ENCODE data around the gene ADGRG6. TPM values are rescaled to one million over a fixed set of nuclear protein-coding genes. Genes with fewer than 3 reads are reported as not detected.

The ADGRG6 gene
- total RNA-seq, 1 donor from 2014 or later, result 39.1 TPM

DNA sequence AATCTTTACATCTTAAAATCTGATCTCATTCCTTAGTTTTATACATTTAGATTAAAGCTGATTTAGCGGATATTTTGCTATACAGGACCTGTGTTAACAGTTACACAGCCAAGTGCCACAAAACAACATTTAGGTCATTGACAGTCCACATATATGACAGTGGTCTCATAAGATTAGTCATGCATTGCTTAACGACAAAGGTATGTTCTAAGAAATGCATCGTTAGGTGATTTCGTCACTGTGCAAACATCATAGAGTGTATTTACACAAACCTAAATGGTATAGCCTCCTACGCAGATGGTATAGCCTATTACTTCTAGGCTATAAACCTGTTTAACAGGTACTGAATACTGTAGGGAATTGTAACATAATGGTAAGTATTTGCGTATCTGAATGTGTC, 21.6 kb downstream of the ADGRG6 start:
- Histone ChIP-seq H3K4me3 (ENCODE audit: low read depth, low read length) (no peak overlapping the region), H3K27me3 (ENCODE audit: control insufficient read depth, insufficient read depth, low read length) (no peaks in the 10 kb centered on the region), H3K36me3 (ENCODE audit: control insufficient read depth, insufficient read depth, low read length) (no peaks in the 10 kb centered on the region)
- DNase-seq (ENCODE audit: low read depth), result no peak
- TF ChIP-seq, protein P1, sequence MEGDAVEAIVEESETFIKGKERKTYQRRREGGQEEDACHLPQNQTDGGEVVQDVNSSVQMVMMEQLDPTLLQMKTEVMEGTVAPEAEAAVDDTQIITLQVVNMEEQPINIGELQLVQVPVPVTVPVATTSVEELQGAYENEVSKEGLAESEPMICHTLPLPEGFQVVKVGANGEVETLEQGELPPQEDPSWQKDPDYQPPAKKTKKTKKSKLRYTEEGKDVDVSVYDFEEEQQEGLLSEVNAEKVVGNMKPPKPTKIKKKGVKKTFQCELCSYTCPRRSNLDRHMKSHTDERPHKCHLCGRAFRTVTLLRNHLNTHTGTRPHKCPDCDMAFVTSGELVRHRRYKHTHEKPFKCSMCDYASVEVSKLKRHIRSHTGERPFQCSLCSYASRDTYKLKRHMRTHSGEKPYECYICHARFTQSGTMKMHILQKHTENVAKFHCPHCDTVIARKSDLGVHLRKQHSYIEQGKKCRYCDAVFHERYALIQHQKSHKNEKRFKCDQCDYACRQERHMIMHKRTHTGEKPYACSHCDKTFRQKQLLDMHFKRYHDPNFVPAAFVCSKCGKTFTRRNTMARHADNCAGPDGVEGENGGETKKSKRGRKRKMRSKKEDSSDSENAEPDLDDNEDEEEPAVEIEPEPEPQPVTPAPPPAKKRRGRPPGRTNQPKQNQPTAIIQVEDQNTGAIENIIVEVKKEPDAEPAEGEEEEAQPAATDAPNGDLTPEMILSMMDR (IDR thresholded peaks at IDR 0.05; ENCODE audit: insufficient read depth, low read length, poor library complexity, severe bottlenecking), result no peak

- Histone ChIP-seq H3K4me3 (ENCODE audit: low read depth, low read length) (no peak overlapping the region), H3K27me3 (ENCODE audit: control insufficient read depth, insufficient read depth, low read length) (no peaks in the 10 kb centered on the region), H3K36me3 (ENCODE audit: control insufficient read depth, insufficient read depth, low read length) (no peaks in the 10 kb centered on the region)
- TF ChIP-seq, protein P1 (IDR thresholded peaks at IDR 0.05; ENCODE audit: insufficient read depth, low read length, poor library complexity, severe bottlenecking), result no peak
- DNase-seq (ENCODE audit: low read depth), result no peak
Measured at GRCh38 chr6:142324111-142324510, 22.3 kb downstream of the ADGRG6 start.

- no peak for DNase-seq (ENCODE audit: low read depth)
- no peak overlapping the region for H3K4me3 ChIP-seq (ENCODE audit: low read depth, low read length)
- TF ChIP-seq, protein P1 (IDR thresholded peaks at IDR 0.05; ENCODE audit: insufficient read depth, low read length, poor library complexity, severe bottlenecking), result no peak
Measured at GRCh38 chr6:142325111-142325510, 23.3 kb downstream of the ADGRG6 start.

GRCh38 chr6:142326540-142326939, 24.7 kb downstream of the ADGRG6 start:
- Histone ChIP-seq H3K36me3 (ENCODE audit: control insufficient read depth, insufficient read depth, low read length) (no peaks in the 10 kb centered on the region), H3K27me3 (ENCODE audit: control insufficient read depth, insufficient read depth, low read length) (no peaks in the 10 kb centered on the region), H3K4me3 (ENCODE audit: low read depth, low read length) (no peak overlapping the region)
- TF ChIP-seq, protein P1 (IDR thresholded peaks at IDR 0.05; ENCODE audit: insufficient read depth, low read length, poor library complexity, severe bottlenecking), result no peak
- peak; percentile 47 for DNase-seq (ENCODE audit: low read depth)

More at GRCh38 chr6:142325111-142325510, 23.3 kb downstream of the ADGRG6 start:
- no peaks in the 10 kb centered on the region for H3K36me3 ChIP-seq (ENCODE audit: control insufficient read depth, insufficient read depth, low read length)
- no peaks in the 10 kb centered on the region for H3K27me3 ChIP-seq (ENCODE audit: control insufficient read depth, insufficient read depth, low read length)

DNA sequence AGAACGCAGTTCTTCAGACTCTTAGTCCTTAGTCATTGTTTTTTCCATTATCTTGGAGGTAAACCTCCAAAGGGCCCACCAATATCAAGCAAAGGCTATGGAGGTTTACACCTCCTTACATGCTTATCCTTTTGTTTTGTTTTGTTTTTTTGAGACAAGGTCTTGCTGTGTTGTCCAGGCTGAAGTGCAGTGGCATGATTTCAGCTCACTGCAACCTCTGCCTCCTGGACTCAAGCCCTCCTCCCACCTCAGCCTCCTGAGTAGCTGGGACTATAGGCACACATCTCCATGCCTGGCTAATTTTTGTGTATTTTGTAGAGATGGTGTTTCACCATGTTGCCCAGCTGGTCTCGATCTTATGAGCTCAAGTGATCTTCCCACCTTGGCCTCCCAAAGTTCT, 26.3 kb downstream of the ADGRG6 start:
- Histone ChIP-seq H3K27me3 (ENCODE audit: control insufficient read depth, insufficient read depth, low read length) (no peaks in the 10 kb centered on the region), H3K4me3 (ENCODE audit: low read depth, low read length) (no peak overlapping the region), H3K36me3 (ENCODE audit: control insufficient read depth, insufficient read depth, low read length) (no peaks in the 10 kb centered on the region)
- TF ChIP-seq, protein P1 (IDR thresholded peaks at IDR 0.05; ENCODE audit: insufficient read depth, low read length, poor library complexity, severe bottlenecking), result no peak
- DNase-seq (ENCODE audit: low read depth), result no peak

- DNase-seq (ENCODE audit: low read depth), result no peak
- H3K27me3 ChIP-seq (ENCODE audit: control insufficient read depth, insufficient read depth, low read length), result no peaks in the 10 kb centered on the region
- TF ChIP-seq, protein P1 (IDR thresholded peaks at IDR 0.05; ENCODE audit: insufficient read depth, low read length, poor library complexity, severe bottlenecking), result no peak
- H3K36me3 ChIP-seq (ENCODE audit: control insufficient read depth, insufficient read depth, low read length), result no peaks in the 10 kb centered on the region
- no peak overlapping the region for H3K4me3 ChIP-seq (ENCODE audit: low read depth, low read length)
Measured at GRCh38 chr6:142329486-142330113, 27.8 kb downstream of the ADGRG6 start.
